Central memory CD4-positive, alpha-beta T cell (primary cell): ENCODE results near the gene VPS18.
A peak's percentile ranks its signal among the peaks of the same experiment; 100 is the strongest.

Experiments
- DNase-seq: peaks from one replicate; pipeline ENCODE4 v3.0.0; 2022

The VPS18 gene

GRCh38 chr15:40936709-40937666 lies 42.7 kb downstream of the VPS18 start:
- no peak for DNase-seq

GRCh38 chr15:40937762-40938535 lies 43.7 kb downstream of the VPS18 start:
- DNase-seq = no peak

GRCh38 chr15:40938536-40938870 lies 44.3 kb downstream of the VPS18 start:
- no peak for DNase-seq

GRCh38 chr15:40940296-40940801 lies 46.1 kb downstream of the VPS18 start:
- no peak for DNase-seq

GRCh38 chr15:40941068-40941527 lies 46.8 kb downstream of the VPS18 start:
- DNase-seq = no peak

GRCh38 chr15:40941528-40942336 lies 47.5 kb downstream of the VPS18 start:
- DNase-seq = peak; percentile 67

GRCh38 chr15:40942337-40942854 lies 48.1 kb downstream of the VPS18 start:
- DNase-seq = no peak

- no peak for DNase-seq
Observed at GRCh38 chr15:40942878-40943277, 48.6 kb downstream of the VPS18 start.

- no peak for DNase-seq
Observed at GRCh38 chr15:40943764-40944365, 49.6 kb downstream of the VPS18 start.

- DNase-seq = no peak
Observed at GRCh38 chr15:40944510-40945296, 50.5 kb downstream of the VPS18 start.

- no peak for DNase-seq
Observed at GRCh38 chr15:40948706-40949473, 54.6 kb downstream of the VPS18 start.

GRCh38 chr15:40949756-40950207 lies 55.5 kb downstream of the VPS18 start:
- no peak for DNase-seq

GRCh38 chr15:40951764-40952163 lies 57.5 kb downstream of the VPS18 start:
- no peak for DNase-seq

GRCh38 chr15:40952301-40952900 lies 58.2 kb downstream of the VPS18 start:
- no peak for DNase-seq

- peak; percentile 93 for DNase-seq
Observed at GRCh38 chr15:40952901-40953712, 58.9 kb downstream of the VPS18 start, which contains the start of gene CHAC1. Gene CHAC1, plus strand, starts transcription at chr15:40953471. Its CDS starts 113 bp downstream, at chr15:40953584.
